CD4-positive, alpha-beta T cell (primary cell): Measurements from ENCODE around the gene HSD17B12. TPM values are rescaled to one million over a fixed set of nuclear protein-coding genes. Genes with fewer than 3 reads are reported as not detected.
"Not testable (repeated sequence)": the region's sequence is repeated elsewhere in the genome, so short reads cannot be mapped to it uniquely, and the experiment has no call there.

Experiments used
- ATAC-seq: fragments of 200-7000 bp; cut with Tn5 transposase; one replicate; pipeline ENCODE4 v1.10.0; 2022; ENCODE audit warnings: mild to moderate bottlenecking; ENCODE audit not compliant: poor library complexity
- CTCF ChIA-PET: fragments of 350-600 bp; sonication (Branson Sonifier 250); formaldehyde crosslinking; loops from one replicate; lab custom pipeline; 2021; ENCODE audit warnings: antibody characterized with exemption, inconsistent platforms; lab: Charles Lee
- POLR2A ChIA-PET: fragments of 350-600 bp; sonication (Branson Sonifier 250); formaldehyde crosslinking; loops from one replicate; lab custom pipeline; 2021; ENCODE audit warnings: antibody characterized with exemption, inconsistent platforms; lab: Charles Lee
- DNase-seq, 14 experiments: peaks; one replicate each; pipeline ENCODE4 v3.0.0-alpha.2; 2013 to 2020; ENCODE audit warnings: mixed read lengths in 2 of 14
- H3K27ac ChIP-seq, 2 donors: one replicate each; pipeline versions ENCODE4 v1.5.1 to v1.7.0; 2013; ENCODE audit warnings: low read length in 2 of 2, low read depth in 1 of 2, mild to moderate bottlenecking in 1 of 2
- H3K27me3 ChIP-seq, 2 experiments: 1 replicate in 1 of 2; 2 replicates in 1 of 2; pipeline versions ENCODE4 v1.6.1 to v1.7.0; 2013; ENCODE audit warnings: low read length in 2 of 2, control low read depth in 1 of 2, mild to moderate bottlenecking in 1 of 2, moderate library complexity in 1 of 2; ENCODE audit not compliant: insufficient read depth in 2 of 2, control insufficient read depth in 1 of 2
- H3K36me3 ChIP-seq: one replicate; pipeline ENCODE4 v1.6.1; 2013; ENCODE audit warnings: low read length, control low read depth; ENCODE audit not compliant: insufficient read depth
- H3K4me1 ChIP-seq: one replicate; pipeline ENCODE4 v1.6.1; 2013; ENCODE audit warnings: low read length, control low read depth; ENCODE audit not compliant: insufficient read depth
- H3K4me3 ChIP-seq: one replicate; pipeline ENCODE4 v1.5.1; 2013; ENCODE audit warnings: mild to moderate bottlenecking, low read length, moderate library complexity
- H3K9me3 ChIP-seq, 2 experiments: 1 replicate in 1 of 2; 2 replicates in 1 of 2; pipeline versions ENCODE4 v1.6.1 to v1.7.0; 2013; ENCODE audit warnings: low read length in 2 of 2, mild to moderate bottlenecking in 2 of 2, control low read depth in 1 of 2, moderate library complexity in 1 of 2; ENCODE audit not compliant: control insufficient read depth in 1 of 2, insufficient read depth in 1 of 2
- H3K27ac Mint-ChIP-seq: one replicate; pipeline ENCODE4 v1.8.0; 2020; ENCODE audit warnings: mixed read lengths
- H3K27me3 Mint-ChIP-seq: one replicate; pipeline ENCODE4 v1.8.0; 2021; ENCODE audit warnings: mixed read lengths
- H3K36me3 Mint-ChIP-seq: one replicate; pipeline ENCODE4 v1.8.0; 2021; ENCODE audit warnings: low read depth, mixed read lengths
- H3K4me1 Mint-ChIP-seq: one replicate; pipeline ENCODE4 v1.8.0; 2021; ENCODE audit warnings: low read depth, mixed read lengths
- H3K4me3 Mint-ChIP-seq: one replicate; pipeline ENCODE4 v1.8.0; 2020; ENCODE audit warnings: mild to moderate bottlenecking, mixed read lengths
- H3K9me3 Mint-ChIP-seq: one replicate; pipeline ENCODE4 v1.8.0; 2020; ENCODE audit warnings: mixed read lengths
- CTCF ChIP-seq: fragments of 200-600 bp; IDR thresholded peaks from one replicate; pipeline ENCODE4 v1.8.0; 2022; ENCODE audit warnings: antibody characterized with exemption, mild to moderate bottlenecking
- intact Hi-C, 2 experiments: fragments of 100-400 bp; cut with DNase I in 1 of 2; cut with micrococcal nuclease in 1 of 2; formaldehyde crosslinking; loops; one replicate each; pipeline versions ENCODE4 v1.15.1 to v1.9.0; 2023 to 2025; cut with DNase I, micrococcal nuclease
- total RNA-seq, 174 experiments: library from RNA in 2 of 174; stranded (reverse) in 2 of 174; gene quantifications; one replicate each; pipeline ENCODE4 v1.2.3 and lab custom pipeline; 2021 to 2026

HSD17B12 gene
- total RNA-seq, 2 experiments from 2014 or later = 16.1 to 16.3 TPM

- no peaks in the 10 kb centered on the region for H3K27me3 Mint-ChIP-seq
- no peak for ATAC-seq
- H3K4me3 Mint-ChIP-seq = no peak overlapping the region
- Histone ChIP-seq H3K27ac (no peak overlapping the region), H3K4me1 (no peaks in the 10 kb centered on the region), H3K9me3 (peaks cover 4 to 6% of the 10 kb centered on the region in 2 experiments), H3K36me3 (no peaks in the 10 kb centered on the region), H3K27me3 (no peaks in the 10 kb centered on the region), H3K4me3 (no peak overlapping the region)
- no peak overlapping the region for H3K27ac Mint-ChIP-seq
- H3K36me3 Mint-ChIP-seq = peaks cover 87% of the 10 kb centered on the region
- no peak for TF ChIP-seq CTCF
- H3K9me3 Mint-ChIP-seq = peaks cover 9% of the 10 kb centered on the region
- intact Hi-C loops = no loop called here
- ChIA-PET CTCF (no interaction called here), POLR2A (no interaction called here)
- no peak for DNase-seq
- no peaks in the 10 kb centered on the region for H3K4me1 Mint-ChIP-seq
Measured at GRCh38 chr11:43760902-43761301, 80.4 kb downstream of the HSD17B12 start.

GRCh38 chr11:43765194-43765593 is 84.7 kb downstream of the HSD17B12 start:
- POLR2A ChIA-PET = no interaction called here

GRCh38 chr11:43768654-43769053 is 88.1 kb downstream of the HSD17B12 start:
- H3K4me3 ChIP-seq, POLR2A ChIA-PET, H3K27me3 Mint-ChIP-seq, H3K27me3 ChIP-seq, DNase-seq, H3K9me3 ChIP-seq, H3K4me1 Mint-ChIP-seq, ATAC-seq, H3K36me3 ChIP-seq, intact Hi-C loops, H3K4me1 ChIP-seq, H3K27ac Mint-ChIP-seq, H3K27ac ChIP-seq, H3K4me3 Mint-ChIP-seq, H3K9me3 Mint-ChIP-seq: not testable (repeated sequence)
- CTCF ChIA-PET = interaction anchor here (1.0 to 1.5 kb wide), 2 partner anchors 12 to 16 kb away, joined by 3 read pairs; no protein-coding TSS in a partner anchor
- peaks cover 81% of the 10 kb centered on the region for H3K36me3 Mint-ChIP-seq

More at GRCh38 chr11:43765194-43765593, 84.7 kb downstream of the HSD17B12 start:
- Histone ChIP-seq H3K36me3 (no peaks in the 10 kb centered on the region), H3K27me3 (no peaks in the 10 kb centered on the region), H3K9me3 (peaks cover 6% of the 10 kb centered on the region in 2 experiments), H3K27ac (no peak overlapping the region), H3K4me3 (no peak overlapping the region), H3K4me1 (no peaks in the 10 kb centered on the region)
- ATAC-seq (no peak), DNase-seq (no peak)
- intact Hi-C loops = no loop called here
- H3K9me3 Mint-ChIP-seq = peaks cover 9% of the 10 kb centered on the region
- H3K4me1 Mint-ChIP-seq = no peaks in the 10 kb centered on the region
- H3K36me3 Mint-ChIP-seq = peaks cover 86% of the 10 kb centered on the region
- TF ChIP-seq CTCF = no peak
- H3K27ac Mint-ChIP-seq = no peak overlapping the region
- H3K4me3 Mint-ChIP-seq = no peak overlapping the region
- no peaks in the 10 kb centered on the region for H3K27me3 Mint-ChIP-seq
- CTCF ChIA-PET = no interaction called here

- H3K27me3 Mint-ChIP-seq = no peaks in the 10 kb centered on the region
- ChIA-PET CTCF (interaction anchor here (1.5 kb wide), 1 partner anchor 14 kb away, joined by 3 read pairs; no protein-coding TSS in a partner anchor), POLR2A (no interaction called here)
- intact Hi-C loops = no loop called here
- DNase-seq (no peak), ATAC-seq (no peak)
- no peaks in the 10 kb centered on the region for H3K4me1 Mint-ChIP-seq
- no peaks in the 10 kb centered on the region for H3K4me1 ChIP-seq
- no peak for TF ChIP-seq CTCF
- no peak overlapping the region for H3K27ac Mint-ChIP-seq
- no peak overlapping the region for H3K27ac ChIP-seq
- no peak overlapping the region for H3K4me3 Mint-ChIP-seq
- peaks cover 3% of the 10 kb centered on the region for H3K9me3 Mint-ChIP-seq
- H3K9me3 ChIP-seq = peaks cover 5 to 6% of the 10 kb centered on the region in 2 experiments
- H3K4me3 ChIP-seq = no peak overlapping the region
- no peaks in the 10 kb centered on the region for H3K27me3 ChIP-seq
- H3K36me3 Mint-ChIP-seq = peaks cover 80% of the 10 kb centered on the region
- no peaks in the 10 kb centered on the region for H3K36me3 ChIP-seq
Measured at GRCh38 chr11:43770173-43770572, 89.6 kb downstream of the HSD17B12 start.
